NB4 (cell line): Measurements from ENCODE around the gene RNU6-7.

Source experiments
- MYC ChIP-seq: IDR thresholded peaks from 2 replicates; pipeline ENCODE4 v1.6.1; 2011; ENCODE audit warnings: low read depth, low read length
- POLR2A ChIP-seq: IDR thresholded peaks from 2 replicates; pipeline ENCODE4 v1.6.1; 2011; ENCODE audit warnings: mild to moderate bottlenecking; ENCODE audit not compliant: insufficient read length; ENCODE audit errors: extremely low read depth
- TF ChIP-seq, protein P1 (sequence below): IDR thresholded peaks from one replicate; pipeline ENCODE4 v1.5.1; 2012; ENCODE audit warnings: low read depth, low read length

DNA sequence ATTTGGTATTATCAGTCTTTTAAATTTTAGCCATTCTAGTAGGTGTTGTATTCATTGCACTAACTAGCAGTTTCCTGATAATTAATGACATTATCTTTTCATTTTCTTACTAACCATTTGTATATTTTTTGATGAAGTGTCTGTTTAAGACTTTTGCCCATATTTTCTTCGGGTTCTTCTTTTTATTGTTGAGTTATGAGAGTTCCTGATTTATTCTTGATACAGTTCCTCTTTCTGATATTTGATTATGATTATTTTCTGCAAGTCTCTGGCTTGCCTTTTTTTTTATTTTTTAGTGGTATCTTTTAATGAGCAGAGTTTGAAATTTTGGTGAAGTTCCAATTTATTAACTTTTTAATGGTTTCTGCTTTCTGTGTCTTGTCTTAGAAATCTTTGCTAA is 6.2 kb upstream of the RNU6-7 start:
- no peak for TF ChIP-seq MYC
- TF ChIP-seq POLR2A: no peak
- TF ChIP-seq, protein P1, sequence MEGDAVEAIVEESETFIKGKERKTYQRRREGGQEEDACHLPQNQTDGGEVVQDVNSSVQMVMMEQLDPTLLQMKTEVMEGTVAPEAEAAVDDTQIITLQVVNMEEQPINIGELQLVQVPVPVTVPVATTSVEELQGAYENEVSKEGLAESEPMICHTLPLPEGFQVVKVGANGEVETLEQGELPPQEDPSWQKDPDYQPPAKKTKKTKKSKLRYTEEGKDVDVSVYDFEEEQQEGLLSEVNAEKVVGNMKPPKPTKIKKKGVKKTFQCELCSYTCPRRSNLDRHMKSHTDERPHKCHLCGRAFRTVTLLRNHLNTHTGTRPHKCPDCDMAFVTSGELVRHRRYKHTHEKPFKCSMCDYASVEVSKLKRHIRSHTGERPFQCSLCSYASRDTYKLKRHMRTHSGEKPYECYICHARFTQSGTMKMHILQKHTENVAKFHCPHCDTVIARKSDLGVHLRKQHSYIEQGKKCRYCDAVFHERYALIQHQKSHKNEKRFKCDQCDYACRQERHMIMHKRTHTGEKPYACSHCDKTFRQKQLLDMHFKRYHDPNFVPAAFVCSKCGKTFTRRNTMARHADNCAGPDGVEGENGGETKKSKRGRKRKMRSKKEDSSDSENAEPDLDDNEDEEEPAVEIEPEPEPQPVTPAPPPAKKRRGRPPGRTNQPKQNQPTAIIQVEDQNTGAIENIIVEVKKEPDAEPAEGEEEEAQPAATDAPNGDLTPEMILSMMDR: no peak
